ENCODE data around the gene AP3B1.

DNA sequence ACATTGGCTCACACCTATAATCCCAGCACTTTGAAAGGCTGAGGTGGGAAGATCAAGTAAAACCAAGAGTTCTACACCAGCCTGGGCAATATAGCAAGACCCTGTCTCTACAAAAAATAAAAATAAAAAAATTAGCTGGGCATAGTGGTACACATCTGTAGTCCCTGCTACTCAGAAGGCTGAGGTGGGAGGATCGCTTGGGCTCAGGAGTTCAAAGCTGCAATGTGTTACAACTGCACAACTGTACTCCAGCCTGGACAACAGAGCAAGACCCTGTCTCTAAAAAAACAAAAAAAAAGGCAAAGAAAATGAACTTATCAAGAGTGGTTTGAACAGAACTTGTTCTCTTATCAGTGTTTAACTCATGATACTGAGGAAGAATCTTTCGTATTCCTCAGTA lies 29.3 kb downstream of the AP3B1 start:
- no peak for TF ChIP-seq CTCF (conservative IDR thresholded peaks at IDR 0.05; ENCODE audit: low read length)
- TF ChIP-seq EZH2phosphoT487 (IDR thresholded peaks at IDR 0.05; ENCODE audit: borderline replicate concordance) = no peak
